A549 (cell line): ENCODE measurements around the gene CPE. TPM values are rescaled to one million over a fixed set of nuclear protein-coding genes. Genes with fewer than 3 reads are reported as not detected.

Source experiments
- ATAC-seq, 2 experiments: fragments of 200-7000 bp in 1 of 2; fragments of >200 bp in 1 of 2; cut with Nextera tagmentation in 1 of 2; cut with Tn5 transposase in 1 of 2; 3 replicates each; pipeline versions ENCODE4 v1.8.0 to v1.9.1; 2018 to 2020; ENCODE audit warnings: mild to moderate bottlenecking in 1 of 2, moderate library complexity in 1 of 2
- CTCF ChIA-PET: fragments of 300-600 bp; sonication (Branson Sonifier 250); formaldehyde crosslinking; extraction: SDS; loops from one replicate; lab custom pipeline; 2021; ENCODE audit warnings: antibody characterized with exemption, inconsistent platforms; lab: Yijun Ruan, JAX
- POLR2A ChIA-PET: fragments of 350-600 bp; formaldehyde crosslinking; extraction: SDS; loops from one replicate; lab custom pipeline; 2021; ENCODE audit warnings: antibody characterized with exemption, inconsistent platforms; lab: Yijun Ruan, JAX
- DNase-seq, 2 experiments: peaks; one replicate each; pipeline versions ENCODE4 v3.0.0 to v3.0.0-alpha.2; 2011 to 2016; ENCODE audit warnings: low read depth in 1 of 2, low spot score in 1 of 2
- FAIRE-seq: peaks from 2 replicates; lab custom pipeline; 2011; peaks lifted over from hg19 to GRCh38; lab: Jason Lieb, UNC
- H3K27ac ChIP-seq, 2 experiments: fragments of >200 bp; sonication (Bioruptor Twin); formaldehyde crosslinking; 3 replicates each; pipeline ENCODE4 v1.5.1; 2016 to 2017
- H3K4me1 ChIP-seq: fragments of >200 bp; sonication (Bioruptor Twin); formaldehyde crosslinking; 3 replicates; pipeline ENCODE4 v1.6.1; 2016
- H3K4me2 ChIP-seq: fragments of >200 bp; sonication (Bioruptor Twin); formaldehyde crosslinking; 3 replicates; pipeline ENCODE4 v1.6.1; 2016
- H3K4me3 ChIP-seq: fragments of >200 bp; sonication (Bioruptor Twin); formaldehyde crosslinking; 3 replicates; pipeline ENCODE4 v1.5.1; 2016
- H3K9me3 ChIP-seq: fragments of >200 bp; sonication (Bioruptor Twin); formaldehyde crosslinking; 3 replicates; pipeline ENCODE4 v1.6.1; 2016
- CEBPB ChIP-seq, 2 experiments: fragments of >200 bp in 1 of 2; sonication (Bioruptor Twin) in 1 of 2; formaldehyde crosslinking in 1 of 2; IDR thresholded peaks; 2 replicates each; pipeline ENCODE4 v1.6.1; 2012 to 2016
- CHD4 ChIP-seq: fragments of 200-600 bp; sonication (generic); IDR thresholded peaks from 2 replicates; pipeline ENCODE4 v1.6.1; 2016; ENCODE audit warnings: antibody characterized with exemption, mild to moderate bottlenecking, borderline replicate concordance
- E2F6 ChIP-seq: IDR thresholded peaks from 2 replicates; pipeline ENCODE4 v1.6.1; 2012; ENCODE audit warnings: low read depth, borderline replicate concordance
- ELK1 ChIP-seq: fragments of 150-350 bp; IDR thresholded peaks from 2 replicates; pipeline ENCODE4 v1.6.1; 2014; ENCODE audit warnings: low read depth, mild to moderate bottlenecking, low read length
- EP300 ChIP-seq, 2 experiments: fragments of >200 bp; sonication (Bioruptor Twin); formaldehyde crosslinking; IDR thresholded peaks; 2 replicates in 1 of 2; 3 replicates in 1 of 2; pipeline ENCODE4 v1.6.1; 2016 to 2017
- FOXS1 ChIP-seq: fragments of 250-450 bp; sonication (Bioruptor Pico); IDR thresholded peaks from 2 replicates; pipeline ENCODE4 v1.5.0; 2020; ENCODE audit warnings: mild to moderate bottlenecking, moderate library complexity
- HMGXB4 ChIP-seq: fragments of 250-450 bp; sonication (Bioruptor Pico); IDR thresholded peaks from 2 replicates; pipeline ENCODE4 v1.5.0; 2021; ENCODE audit warnings: mild to moderate bottlenecking, moderate library complexity, borderline replicate concordance
- KDM5A ChIP-seq: fragments of 200-600 bp; sonication (generic); IDR thresholded peaks from 2 replicates; pipeline ENCODE4 v1.6.1; 2016; ENCODE audit warnings: antibody characterized with exemption, mild to moderate bottlenecking
- MAFK ChIP-seq: fragments of 450-650 bp; IDR thresholded peaks from 2 replicates; pipeline ENCODE4 v1.6.1; 2014; ENCODE audit not compliant: partially characterized antibody
- MAX ChIP-seq: IDR thresholded peaks from 2 replicates; pipeline ENCODE4 v1.6.1; 2012
- MAZ ChIP-seq: fragments of 150-350 bp; IDR thresholded peaks from 2 replicates; pipeline ENCODE4 v1.6.1; 2014; ENCODE audit warnings: antibody characterized with exemption, low read depth, low read length, borderline replicate concordance
- MYC ChIP-seq: IDR thresholded peaks from 2 replicates; pipeline ENCODE4 v1.6.1; 2012; ENCODE audit warnings: mild to moderate bottlenecking, inconsistent platforms, low read length, improper control_type of control experiment, borderline replicate concordance
- NFE2L2 ChIP-seq: fragments of 150-350 bp; conservative IDR thresholded peaks from 2 replicates; pipeline ENCODE4 v1.6.1; 2014; ENCODE audit warnings: low read length
- NPAS2 ChIP-seq: fragments of 250-450 bp; sonication (Bioruptor Pico); IDR thresholded peaks from 2 replicates; pipeline ENCODE4 v1.8.0; 2022; ENCODE audit warnings: mild to moderate bottlenecking, moderate library complexity, borderline replicate concordance
- NR3C1 ChIP-seq: fragments of >200 bp; sonication (Bioruptor Twin); formaldehyde crosslinking; IDR thresholded peaks from 3 replicates; pipeline ENCODE4 v1.6.1; 2017
- POLR2AphosphoS2 ChIP-seq: conservative IDR thresholded peaks from 2 replicates; pipeline ENCODE4 v1.6.1; 2012; ENCODE audit warnings: low read length, improper control_type of control experiment, inconsistent platforms
- RCOR1 ChIP-seq: fragments of 150-350 bp; IDR thresholded peaks from 2 replicates; pipeline ENCODE4 v1.6.1; 2014; ENCODE audit warnings: antibody characterized with exemption, low read length, low read depth
- RFX5 ChIP-seq: fragments of 450-650 bp; IDR thresholded peaks from 2 replicates; pipeline ENCODE4 v1.7.1; 2014; ENCODE audit warnings: antibody characterized with exemption, mild to moderate bottlenecking, moderate library complexity
- SREBF2 ChIP-seq: fragments of 450-650 bp; IDR thresholded peaks from 2 replicates; pipeline ENCODE4 v1.6.1; 2014; ENCODE audit warnings: mild to moderate bottlenecking, moderate library complexity
- TFCP2L1 ChIP-seq: fragments of 250-450 bp; sonication (Bioruptor Pico); IDR thresholded peaks from 2 replicates; pipeline ENCODE4 v1.5.0; 2021; ENCODE audit warnings: mild to moderate bottlenecking
- TP53 ChIP-seq: fragments of 250-450 bp; sonication (Bioruptor Pico); IDR thresholded peaks from 2 replicates; pipeline ENCODE4 v1.5.0; 2021; ENCODE audit warnings: mild to moderate bottlenecking, moderate library complexity
- ZFP36 ChIP-seq: fragments of 450-650 bp; IDR thresholded peaks from 2 replicates; pipeline ENCODE4 v1.6.1; 2014; ENCODE audit warnings: borderline replicate concordance; ENCODE audit not compliant: partially characterized antibody
- WGBS: methylation state at CpG from one replicate; pipeline ENCODE4 v1.1.6; 2017; ENCODE audit errors: missing lambda C conversion rate; 5-methylcytosine and 5-hydroxymethylcytosine counted together
- polyA plus RNA-seq, 4 experiments: library from polyadenylated mRNA; depleted of rRNA in 3 of 4; stranded (reverse); fragments of >200 nt; fragmentation: RNase III in 1 of 4; extraction: RNeasy Plus Mini Kit Qiagen cat#74134 plus additional on column Dnase treatment in 1 of 4; gene quantifications; 2 replicates in 3 of 4; 3 replicates in 1 of 4; pipeline ENCODE4 v1.2.3, GENCODE V29; 2011 to 2017

The CPE gene
- polyA plus RNA-seq, 2 of the 4 experiments (the other 2 are of a cell fraction): 1.6 to 1.9 TPM

GRCh38 chr4:165470009-165470408 lies 91.2 kb downstream of the CPE start:
- ChIA-PET CTCF (no interaction called here), POLR2A (no interaction called here)
- WGBS: 4% methylated on average over 2 of the region's 2 CpGs
- Histone ChIP-seq H3K4me1 (no peaks in the 10 kb centered on the region), H3K9me3 (peaks cover 10% of the 10 kb centered on the region; the same call in 2 of the 3 replicates), H3K4me3 (no peak overlapping the region), H3K27ac (no peak overlapping the region), H3K4me2 (no peak overlapping the region)
- FAIRE-seq (no peak), DNase-seq (no peak), ATAC-seq (no peak)
- TF ChIP-seq EP300 (IDR thresholded peaks at IDR 0.05): no peak
- no peak for TF ChIP-seq POLR2AphosphoS2
- no peak for TF ChIP-seq NPAS2 (CRISPR knock-in tag)

- Histone ChIP-seq H3K4me1 (no peaks in the 10 kb centered on the region), H3K9me3 (peaks cover 10% of the 10 kb centered on the region; the same call in 2 of the 3 replicates), H3K27ac (no peak overlapping the region), H3K4me3 (no peak overlapping the region), H3K4me2 (no peak overlapping the region)
- ATAC-seq (no peak), FAIRE-seq (no peak), DNase-seq (no peak)
- TF ChIP-seq E2F6 (no peak), RCOR1 (no peak), MAFK (no peak), ZFP36 (peak; percentile 86)
- CTCF ChIA-PET: interaction anchor here (1.5 kb wide), 1 partner anchor 342 kb away, joined by 9 read pairs; no protein-coding TSS in a partner anchor
- POLR2A ChIA-PET: no interaction called here
- WGBS: 0% methylated on average over 2 of the region's 2 CpGs
These were observed 94.3 kb downstream of the CPE start for GRCh38 chr4:165472943-165473676.

GRCh38 chr4:165474784-165475705 lies 96.2 kb downstream of the CPE start:
- FAIRE-seq: no peak

GRCh38 chr4:165475706-165476070 lies 96.9 kb downstream of the CPE start:
- 84% methylated on average over 4 of the region's 4 CpGs for WGBS

More at GRCh38 chr4:165474784-165475705, 96.2 kb downstream of the CPE start:
- 49% methylated on average over 8 of the region's 8 CpGs for WGBS
- Histone ChIP-seq H3K27ac (no peak overlapping the region), H3K4me1 (no peaks in the 10 kb centered on the region), H3K4me2 (no peak overlapping the region), H3K9me3 (peaks cover 10% of the 10 kb centered on the region; the same call in 2 of the 3 replicates), H3K4me3 (no peak overlapping the region)
- ChIA-PET POLR2A (no interaction called here), CTCF (interaction anchor here (0.8 kb wide), 1 partner anchor 96 kb away, joined by 3 read pairs; the partner anchor contains the start of gene CPE)
- ATAC-seq (no peak), DNase-seq (no peak)
- no peak for TF ChIP-seq CHD4
- TF ChIP-seq MAZ: no peak
- no peak for TF ChIP-seq TP53
- TF ChIP-seq HMGXB4 (CRISPR knock-in tag): no peak

More at GRCh38 chr4:165475706-165476070, 96.9 kb downstream of the CPE start:
- CTCF ChIA-PET: no interaction called here
- TF ChIP-seq NFE2L2: no peak
- TF ChIP-seq ELK1: no peak
- no peak for TF ChIP-seq KDM5A
- TF ChIP-seq SREBF2: no peak
- no peak for TF ChIP-seq RFX5
- TF ChIP-seq MYC: no peak
- no peak for TF ChIP-seq ZFP36
- no peak for TF ChIP-seq MAX
- no peak for TF ChIP-seq CEBPB (IDR thresholded peaks at IDR 0.05)
- TF ChIP-seq NR3C1: no peak
- TF ChIP-seq FOXS1 (CRISPR knock-in tag): no peak
- TF ChIP-seq TFCP2L1 (CRISPR knock-in tag): no peak
- Histone ChIP-seq H3K9me3 (peaks cover 10% of the 10 kb centered on the region; the same call in 2 of the 3 replicates), H3K27ac (no peak overlapping the region), H3K4me2 (no peak overlapping the region), H3K4me1 (no peaks in the 10 kb centered on the region), H3K4me3 (no peak overlapping the region)
- POLR2A ChIA-PET: no interaction called here
- DNase-seq (no peak), FAIRE-seq (no peak), ATAC-seq (no peak)
